ENCODE results near the gene TMEM95.

DNA sequence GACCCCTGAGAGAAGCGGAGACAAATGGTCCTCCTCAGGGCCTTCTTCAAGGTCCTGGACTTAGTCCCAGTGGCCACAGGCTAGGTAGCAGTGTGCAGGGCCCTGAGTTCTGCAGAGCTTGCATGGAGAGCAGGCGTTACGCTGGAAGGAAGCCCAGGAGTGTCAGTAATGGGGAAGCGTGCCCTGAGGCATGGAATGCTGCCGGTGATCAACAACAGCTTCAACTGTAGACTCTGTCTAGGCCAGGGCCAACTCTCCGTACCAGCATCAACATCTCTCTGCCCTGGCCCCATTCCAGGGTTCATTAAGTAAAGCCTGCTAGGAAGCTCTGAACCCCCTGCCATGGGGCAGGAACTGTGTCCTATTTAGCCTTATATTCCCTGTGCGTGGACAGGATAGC, 25.4 kb downstream of the TMEM95 start:
- TF ChIP-seq CEBPB (IDR thresholded peaks at IDR 0.05) (no peak), MAX (IDR thresholded peaks at IDR 0.05) (no peak), FOXM1 (IDR thresholded peaks at IDR 0.05; ENCODE audit: borderline replicate concordance, low read depth) (no peak), TAF1 (IDR thresholded peaks at IDR 0.05; ENCODE audit: low read depth) (no peak), ZBTB7A (IDR thresholded peaks at IDR 0.05; ENCODE audit: low read depth) (no peak), RAD21 (IDR thresholded peaks at IDR 0.05; ENCODE audit: low read depth) (no peak), REST (IDR thresholded peaks at IDR 0.05; ENCODE audit: low read depth) (no peak), EP300 (IDR thresholded peaks at IDR 0.05; ENCODE audit: borderline replicate concordance) (no peak), EGR1 (IDR thresholded peaks at IDR 0.05) (no peak)
- TF ChIP-seq, protein P1, sequence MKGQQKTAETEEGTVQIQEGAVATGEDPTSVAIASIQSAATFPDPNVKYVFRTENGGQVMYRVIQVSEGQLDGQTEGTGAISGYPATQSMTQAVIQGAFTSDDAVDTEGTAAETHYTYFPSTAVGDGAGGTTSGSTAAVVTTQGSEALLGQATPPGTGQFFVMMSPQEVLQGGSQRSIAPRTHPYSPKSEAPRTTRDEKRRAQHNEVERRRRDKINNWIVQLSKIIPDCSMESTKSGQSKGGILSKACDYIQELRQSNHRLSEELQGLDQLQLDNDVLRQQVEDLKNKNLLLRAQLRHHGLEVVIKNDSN (IDR thresholded peaks at IDR 0.05), result no peak
